H9 (cell line): ENCODE measurements around the gene ZNF837. TPM values are rescaled to one million over a fixed set of nuclear protein-coding genes. Genes with fewer than 3 reads are reported as not detected.

ENCODE experiments used
- DNase-seq: peaks from one replicate; pipeline ENCODE4 v3.0.0-alpha.2; 2017
- H2AFZ ChIP-seq: one replicate; pipeline ENCODE4 v1.6.1; 2013; ENCODE audit warnings: mild to moderate bottlenecking, low read length, control low read depth, moderate library complexity
- H2AK5ac ChIP-seq: 2 replicates; pipeline ENCODE4 v1.6.1; 2013; ENCODE audit warnings: low read length, control low read depth, mixed read lengths; ENCODE audit not compliant: insufficient read length
- H2BK120ac ChIP-seq: one replicate; pipeline ENCODE4 v1.6.1; 2013; ENCODE audit warnings: low read depth, mild to moderate bottlenecking, low read length, control low read depth, inconsistent platforms; ENCODE audit not compliant: poor library complexity, severe bottlenecking
- H2BK12ac ChIP-seq: 2 replicates; pipeline ENCODE4 v1.6.1; 2013; ENCODE audit warnings: low read length, control low read depth, mixed read lengths, low read depth; ENCODE audit not compliant: insufficient read length
- H2BK15ac ChIP-seq: 2 replicates; pipeline ENCODE4 v1.6.1; 2013; ENCODE audit warnings: low read depth, low read length, control low read depth
- H2BK20ac ChIP-seq: one replicate; pipeline ENCODE4 v1.6.1; 2013; ENCODE audit warnings: low read depth, mild to moderate bottlenecking, low read length, control low read depth, inconsistent platforms; ENCODE audit not compliant: poor library complexity, severe bottlenecking
- H2BK5ac ChIP-seq: 2 replicates; pipeline ENCODE4 v1.6.1; 2013; ENCODE audit warnings: low read length, control low read depth, mixed read lengths; ENCODE audit not compliant: insufficient read length
- H3K14ac ChIP-seq: 2 replicates; pipeline ENCODE4 v1.6.1; 2013; ENCODE audit warnings: low read length, control low read depth; ENCODE audit not compliant: insufficient read depth
- H3K18ac ChIP-seq: 2 replicates; pipeline ENCODE4 v1.6.1; 2013; ENCODE audit warnings: low read depth, mild to moderate bottlenecking, mixed read lengths, low read length, control low read depth; ENCODE audit not compliant: insufficient read length
- H3K23ac ChIP-seq: 2 replicates; pipeline ENCODE4 v1.6.1; 2013; ENCODE audit warnings: low read length, control low read depth, mixed read lengths, low read depth; ENCODE audit not compliant: insufficient read length
- H3K23me2 ChIP-seq: 2 replicates; pipeline ENCODE4 v1.6.1; 2013; ENCODE audit warnings: low read depth, mild to moderate bottlenecking, mixed read lengths, low read length, control low read depth; ENCODE audit not compliant: insufficient read length, poor library complexity, severe bottlenecking
- H3K27ac ChIP-seq: 2 replicates; pipeline ENCODE4 v1.5.1; 2013; ENCODE audit warnings: low read length, control low read depth, mixed read lengths, low read depth; ENCODE audit not compliant: insufficient read length
- H3K27me3 ChIP-seq: 2 replicates; pipeline ENCODE4 v1.6.1; 2013; ENCODE audit warnings: low read length, control low read depth, inconsistent platforms; ENCODE audit not compliant: insufficient read depth
- H3K4ac ChIP-seq: 2 replicates; pipeline ENCODE4 v1.6.1; 2013; ENCODE audit warnings: low read depth, mild to moderate bottlenecking, control low read depth, inconsistent platforms, low read length, moderate library complexity
- H3K4me1 ChIP-seq: 2 replicates; pipeline ENCODE4 v1.6.1; 2013; ENCODE audit warnings: low read length, control low read depth, inconsistent platforms; ENCODE audit not compliant: insufficient read depth
- H3K4me2 ChIP-seq: 2 replicates; pipeline ENCODE4 v1.6.1; 2013; ENCODE audit warnings: low read length, control low read depth, mixed read lengths; ENCODE audit not compliant: insufficient read length, insufficient read depth
- H3K56ac ChIP-seq: 2 replicates; pipeline ENCODE4 v1.6.1; 2013; ENCODE audit warnings: low read depth, mild to moderate bottlenecking, mixed read lengths, low read length, control low read depth; ENCODE audit not compliant: insufficient read length
- H3K79me1 ChIP-seq: 2 replicates; pipeline ENCODE4 v1.6.1; 2013; ENCODE audit warnings: low read depth, mild to moderate bottlenecking, moderate library complexity, low read length, control low read depth, inconsistent platforms; ENCODE audit not compliant: insufficient read depth, poor library complexity, severe bottlenecking
- H3K79me2 ChIP-seq: 2 replicates; pipeline ENCODE4 v1.6.1; 2013; ENCODE audit warnings: low read length, control low read depth, inconsistent platforms; ENCODE audit not compliant: insufficient read depth
- H3K9ac ChIP-seq: 2 replicates; pipeline ENCODE4 v1.6.1; 2013; ENCODE audit warnings: low read length, control low read depth, mixed read lengths; ENCODE audit not compliant: insufficient read length; ENCODE audit errors: extremely low read depth
- H3K9me3 ChIP-seq: one replicate; pipeline ENCODE4 v1.6.1; 2013; ENCODE audit warnings: low read depth, low read length, inconsistent platforms; ENCODE audit not compliant: control insufficient read depth
- H3T11ph ChIP-seq: one replicate; pipeline ENCODE4 v1.6.1; 2013; ENCODE audit warnings: mild to moderate bottlenecking, low read length, control low read depth, inconsistent platforms
- H4K20me1 ChIP-seq: one replicate; pipeline ENCODE4 v1.6.1; 2013; ENCODE audit not compliant: control insufficient read depth, insufficient read length, insufficient read depth
- H4K5ac ChIP-seq: 2 replicates; pipeline ENCODE4 v1.6.1; 2013; ENCODE audit warnings: low read depth, mild to moderate bottlenecking, mixed read lengths, low read length, control low read depth; ENCODE audit not compliant: insufficient read length
- H4K8ac ChIP-seq: replicated peaks from 2 replicates; pipeline ENCODE4 v1.6.1; 2013; ENCODE audit warnings: low read length, control low read depth, mixed read lengths, low read depth; ENCODE audit not compliant: insufficient read length
- H4K91ac ChIP-seq: 2 replicates; pipeline ENCODE4 v1.6.1; 2013; ENCODE audit warnings: low read depth, mild to moderate bottlenecking, moderate library complexity, mixed read lengths, low read length, control low read depth; ENCODE audit not compliant: insufficient read length
- H3K27ac Mint-ChIP-seq, 3 experiments: 2 replicates in 2 of 3; 3 replicates in 1 of 3; pipeline ENCODE4 v1.8.0; 2020 to 2021; ENCODE audit warnings: mixed read lengths in 3 of 3, mild to moderate bottlenecking in 1 of 3, moderate library complexity in 1 of 3
- H3K27me3 Mint-ChIP-seq: 2 replicates; pipeline ENCODE4 v1.8.0; 2021; ENCODE audit warnings: low read depth, mild to moderate bottlenecking, moderate library complexity, mixed read lengths
- H3K36me3 Mint-ChIP-seq, 3 experiments: 2 replicates in 2 of 3; 3 replicates in 1 of 3; pipeline ENCODE4 v1.8.0; 2020 to 2021; ENCODE audit warnings: low read depth in 3 of 3, mixed read lengths in 3 of 3; ENCODE audit not compliant: insufficient read depth in 1 of 3
- H3K4me1 Mint-ChIP-seq, 2 experiments: 2 replicates each; pipeline ENCODE4 v1.8.0; 2020; ENCODE audit warnings: mixed read lengths in 2 of 2
- H3K4me3 Mint-ChIP-seq, 2 experiments: 2 replicates in 1 of 2; 3 replicates in 1 of 2; pipeline ENCODE4 v1.8.0; 2020 to 2021; ENCODE audit warnings: mild to moderate bottlenecking in 2 of 2, mixed read lengths in 2 of 2, moderate library complexity in 1 of 2
- H3K9me3 Mint-ChIP-seq, 2 experiments: 2 replicates in 1 of 2; 3 replicates in 1 of 2; pipeline ENCODE4 v1.8.0; 2020; ENCODE audit warnings: mild to moderate bottlenecking in 2 of 2, mixed read lengths in 2 of 2, moderate library complexity in 1 of 2
- WGBS: extraction: QIAGEN DNeasy Blood & Tissue Kit; methylation state at CpG from one replicate; pipeline ENCODE4 v1.1.7; 2013; ENCODE audit warnings: missing lambda C conversion rate, low lambda C conversion rate, mixed read lengths; ENCODE audit not compliant: insufficient read length; ENCODE audit errors: extremely low coverage; 5-methylcytosine and 5-hydroxymethylcytosine counted together
- total RNA-seq: library from RNA; stranded (reverse); gene quantifications from 2 replicates; pipeline ENCODE4 v1.2.1, GENCODE V29; 2021
- TF ChIP-seq, protein P1 (sequence below): fragments of 200-600 bp; sonication (generic); conservative IDR thresholded peaks from 3 replicates; pipeline ENCODE4 v1.8.0; 2021; ENCODE audit warnings: antibody characterized with exemption, mild to moderate bottlenecking

ZNF837 gene
- total RNA-seq, 1 experiment from 2014 or later = 3.4 TPM

DNA sequence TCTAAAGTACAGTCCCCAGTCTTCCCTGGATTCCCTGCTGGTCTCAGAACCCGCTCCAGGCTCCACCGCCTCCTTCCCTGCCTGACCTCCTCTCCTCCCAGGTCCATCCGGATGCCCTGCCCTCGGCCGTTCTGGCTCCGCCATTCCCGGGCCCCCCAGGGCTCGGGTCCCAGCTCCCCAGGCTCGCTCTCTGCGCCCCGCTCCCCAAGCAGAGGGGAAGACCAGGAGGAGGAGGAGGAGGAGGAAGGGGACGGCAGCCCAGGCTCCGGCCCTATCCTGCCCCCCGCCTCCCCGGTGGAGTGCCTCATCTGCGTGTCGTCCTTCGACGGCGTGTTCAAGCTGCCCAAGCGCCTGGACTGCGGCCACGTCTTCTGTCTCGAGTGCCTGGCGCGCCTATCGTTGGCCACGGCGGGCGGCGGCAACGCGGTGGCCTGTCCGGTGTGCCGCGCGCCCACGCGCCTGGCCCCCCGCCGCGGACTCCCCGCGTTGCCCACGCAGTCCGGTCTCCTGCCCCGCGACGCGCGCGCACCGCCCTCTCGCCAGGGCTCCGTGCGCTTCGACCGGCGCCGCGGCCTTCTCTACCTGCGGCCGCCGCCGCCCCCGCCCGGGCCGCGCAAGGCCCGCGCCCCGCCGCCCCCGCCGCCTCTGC, 15.3 kb upstream of the ZNF837 start:
- H3K27ac ChIP-seq = no peak overlapping the region
- H2AK5ac ChIP-seq = no peak overlapping the region
- WGBS = no CpG with 5 or more reads among the region's 75 CpGs
- H3K23ac ChIP-seq = no peak overlapping the region
- no peak overlapping the region for H2BK12ac ChIP-seq
- no peak overlapping the region for H4K91ac ChIP-seq
- peaks cover 13% of the 10 kb centered on the region for H3K23me2 ChIP-seq
- Mint-ChIP-seq H3K4me1 (peaks cover 10 to 16% of the 10 kb centered on the region in 2 experiments), H3K36me3 (peaks cover 30 to 40% (median 33%) of the 10 kb centered on the region in 3 experiments; a peak in 6 of 7 replicates), H3K27me3 (peaks cover 14% of the 10 kb centered on the region), H3K4me3 (peak overlapping the region; percentile 55 to 69), H3K9me3 (no peaks in the 10 kb centered on the region), H3K27ac (peak overlapping the region in 2 of 3 experiments; percentile 79 to 85; a peak in 4 of 7 replicates)
- H4K20me1 ChIP-seq = peaks cover 5% of the 10 kb centered on the region
- TF ChIP-seq, protein P1, sequence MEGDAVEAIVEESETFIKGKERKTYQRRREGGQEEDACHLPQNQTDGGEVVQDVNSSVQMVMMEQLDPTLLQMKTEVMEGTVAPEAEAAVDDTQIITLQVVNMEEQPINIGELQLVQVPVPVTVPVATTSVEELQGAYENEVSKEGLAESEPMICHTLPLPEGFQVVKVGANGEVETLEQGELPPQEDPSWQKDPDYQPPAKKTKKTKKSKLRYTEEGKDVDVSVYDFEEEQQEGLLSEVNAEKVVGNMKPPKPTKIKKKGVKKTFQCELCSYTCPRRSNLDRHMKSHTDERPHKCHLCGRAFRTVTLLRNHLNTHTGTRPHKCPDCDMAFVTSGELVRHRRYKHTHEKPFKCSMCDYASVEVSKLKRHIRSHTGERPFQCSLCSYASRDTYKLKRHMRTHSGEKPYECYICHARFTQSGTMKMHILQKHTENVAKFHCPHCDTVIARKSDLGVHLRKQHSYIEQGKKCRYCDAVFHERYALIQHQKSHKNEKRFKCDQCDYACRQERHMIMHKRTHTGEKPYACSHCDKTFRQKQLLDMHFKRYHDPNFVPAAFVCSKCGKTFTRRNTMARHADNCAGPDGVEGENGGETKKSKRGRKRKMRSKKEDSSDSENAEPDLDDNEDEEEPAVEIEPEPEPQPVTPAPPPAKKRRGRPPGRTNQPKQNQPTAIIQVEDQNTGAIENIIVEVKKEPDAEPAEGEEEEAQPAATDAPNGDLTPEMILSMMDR = no peak
- no peaks in the 10 kb centered on the region for H3K4me1 ChIP-seq
- H2BK120ac ChIP-seq = no peak overlapping the region
- no peak overlapping the region for H2BK5ac ChIP-seq
- H3T11ph ChIP-seq = no peak overlapping the region
- no peak overlapping the region for H2AFZ ChIP-seq
- no peak overlapping the region for H3K56ac ChIP-seq
- H3K4me2 ChIP-seq = peak overlapping the region; percentile 30
- H3K9me3 ChIP-seq = no peaks in the 10 kb centered on the region
- H3K18ac ChIP-seq = peak overlapping the region; percentile 22
- H3K4ac ChIP-seq = no peak overlapping the region
- no peak overlapping the region for H4K5ac ChIP-seq
- H3K14ac ChIP-seq = no peak overlapping the region
- no peak overlapping the region for H3K9ac ChIP-seq
- peaks cover 3% of the 10 kb centered on the region for H3K79me1 ChIP-seq
- peak; percentile 57 for DNase-seq
- H3K27me3 ChIP-seq = no peaks in the 10 kb centered on the region; the same call in 1 of the 2 replicates
- H2BK15ac ChIP-seq = no peak overlapping the region
- no peak overlapping the region for H2BK20ac ChIP-seq
- no peak overlapping the region for H4K8ac ChIP-seq
- no peaks in the 10 kb centered on the region for H3K79me2 ChIP-seq
